ENCODE measurements around the gene CCN6. TPM values are rescaled to one million over a fixed set of nuclear protein-coding genes. Genes with fewer than 3 reads are reported as not detected.
A peak's percentile ranks its signal among the peaks of the same experiment; 100 is the strongest.
"Not testable (repeated sequence)": the region's sequence is repeated elsewhere in the genome, so short reads cannot be mapped to it uniquely, and the experiment has no call there.

Gene CCN6
- total and polyA plus RNA-seq, 11 donors: not detected

DNA sequence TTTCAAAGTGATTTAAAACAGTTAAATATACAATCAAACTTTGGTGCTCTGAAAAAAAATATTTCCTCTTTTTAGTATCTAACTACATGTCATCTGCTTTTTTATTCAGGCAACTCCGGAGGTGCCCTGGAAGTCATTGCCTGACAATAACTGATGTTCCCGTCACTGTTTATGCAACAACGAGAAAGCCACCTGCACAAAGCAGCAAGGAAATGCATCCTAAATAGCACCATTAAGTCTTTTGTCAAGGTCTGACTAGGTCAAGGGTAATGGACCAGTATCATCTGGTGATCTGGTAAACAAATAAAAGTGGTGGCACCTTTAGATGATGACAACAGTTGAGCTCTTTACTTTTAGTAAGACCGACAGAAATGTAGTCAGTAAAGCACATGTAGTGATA is 46.7 kb downstream of the CCN6 start:
- Histone ChIP-seq H3K4me3 (no peak overlapping the region), H3K27me3 (no peaks in the 10 kb centered on the region), H3K27ac (peak overlapping the region in 3 of 12 donors; percentile 0 to 24 (median 10)), H3K4me1 (peaks cover 0 to 14% (median 0%) of the 10 kb centered on the region in 12 donors), H3K9me3 (peaks cover 0 to 4% (median 0%) of the 10 kb centered on the region in 12 donors), H3K36me3 (peaks cover 0 to 47% (median 10%) of the 10 kb centered on the region in 9 donors)
- intact Hi-C loops (cut with DNase I): no loop called here
- WGBS, 4 donors: 59 to 71% (median 65%) methylated on average over 4 of the region's 4 CpGs
- ATAC-seq: peak in 2 of 4 donors; percentile 24 to 83
- DNase-seq: no peak
- no peak for TF ChIP-seq POLR2A (IDR thresholded peaks at IDR 0.05)
- no peak for TF ChIP-seq CTCF (IDR thresholded peaks at IDR 0.05)

GRCh38 chr6:112106026-112106425 is 52.1 kb downstream of the CCN6 start:
- H3K36me3 ChIP-seq: peaks cover 0 to 72% (median 32%) of the 10 kb centered on the region in 9 donors
- WGBS, 4 donors: 86 to 97% (median 94%) methylated on average over 2 of the region's 2 CpGs
- H3K27me3 ChIP-seq; ATAC-seq; H3K4me3 ChIP-seq; DNase-seq; H3K9me3 ChIP-seq; H3K27ac ChIP-seq; intact Hi-C loops (cut with DNase I): not testable (repeated sequence)
- peaks cover 0 to 13% (median 0%) of the 10 kb centered on the region in 12 donors for H3K4me1 ChIP-seq

DNA sequence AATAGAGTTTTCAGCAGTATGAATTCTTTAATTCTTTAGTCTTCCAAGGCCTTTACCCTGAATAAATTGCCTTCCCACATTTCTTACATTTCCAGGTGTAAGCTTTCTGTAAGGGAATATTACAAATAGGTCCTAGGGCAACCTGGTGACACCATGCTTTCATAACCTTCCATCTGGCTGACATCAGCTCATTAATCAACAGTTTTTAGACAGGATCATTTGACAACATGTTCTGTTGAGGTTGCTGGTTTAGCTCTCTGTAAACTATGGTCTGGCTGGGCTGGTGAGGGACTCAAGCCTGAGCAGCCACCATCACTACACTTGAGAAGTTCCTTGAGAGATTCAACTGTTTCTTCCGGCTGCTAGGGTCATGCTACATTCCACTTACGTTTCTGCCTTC is 52.7 kb downstream of the CCN6 start:
- TF ChIP-seq CTCF (IDR thresholded peaks at IDR 0.05): no peak
- Histone ChIP-seq H3K27ac (no peak overlapping the region), H3K9me3 (peaks cover 0 to 4% (median 0%) of the 10 kb centered on the region in 12 donors), H3K27me3 (no peaks in the 10 kb centered on the region), H3K4me3 (no peak overlapping the region), H3K4me1 (peaks cover 0 to 11% (median 0%) of the 10 kb centered on the region in 12 donors), H3K36me3 (peaks cover 0 to 72% (median 38%) of the 10 kb centered on the region in 9 donors)
- ATAC-seq (peak in 1 of 4 donors; percentile 20), DNase-seq (no peak)
- intact Hi-C loops (cut with DNase I): no loop called here
- WGBS, 4 donors: 68 to 76% (median 69%) methylated on average over 2 of the region's 2 CpGs

DNA sequence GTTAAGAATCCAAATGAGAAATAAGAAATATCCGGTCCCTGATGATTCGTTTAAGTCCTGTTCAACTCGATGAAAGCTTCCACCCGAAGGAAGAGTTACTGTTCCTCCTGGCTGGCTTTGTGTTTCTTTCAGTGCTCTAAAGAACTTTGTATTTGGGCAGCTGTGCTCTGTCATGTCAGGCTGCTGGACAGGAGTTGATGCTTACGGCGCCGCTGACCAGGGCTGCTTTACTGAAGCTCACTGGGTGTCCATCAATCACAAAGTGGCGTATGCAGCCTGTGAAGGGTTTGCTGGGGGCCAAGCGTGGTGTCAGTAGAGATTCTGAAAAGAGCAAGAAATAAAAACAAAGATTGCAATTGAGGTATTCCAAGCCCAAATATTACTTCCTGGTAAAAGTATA is 55.4 kb downstream of the CCN6 start:
- Histone ChIP-seq H3K27me3 (no peaks in the 10 kb centered on the region), H3K9me3 (peaks cover 0 to 4% (median 0%) of the 10 kb centered on the region in 12 donors), H3K27ac (peak overlapping the region in 1 of 12 donors; percentile 33), H3K36me3 (peaks cover 0 to 83% (median 56%) of the 10 kb centered on the region in 9 donors), H3K4me3 (no peak overlapping the region), H3K4me1 (peaks cover 0 to 31% (median 5%) of the 10 kb centered on the region in 12 donors)
- ATAC-seq: peak in 1 of 4 donors; percentile 24
- peak in 1 of 5 donors; percentile 32 for DNase-seq
- TF ChIP-seq POLR2A (IDR thresholded peaks at IDR 0.05): no peak
- TF ChIP-seq CTCF (IDR thresholded peaks at IDR 0.05): no peak
- intact Hi-C loops (cut with DNase I): no loop called here
- 60 to 78% (median 71%) methylated on average over 9 of the region's 9 CpGs for WGBS, 4 donors

GRCh38 chr6:112113431-112113830 is 59.5 kb downstream of the CCN6 start:
- peak in 1 of 4 donors; percentile 62 for ATAC-seq
- Histone ChIP-seq H3K4me1 (peaks cover 0 to 31% (median 5%) of the 10 kb centered on the region in 12 donors), H3K36me3 (peaks cover 0 to 100% (median 73%) of the 10 kb centered on the region in 9 donors), H3K4me3 (no peak overlapping the region), H3K9me3 (no peaks in the 10 kb centered on the region), H3K27me3 (no peaks in the 10 kb centered on the region), H3K27ac (peak overlapping the region in 5 of 12 donors; percentile 3 to 15 (median 14))
- intact Hi-C loops (cut with DNase I): no loop called here
- no peak for TF ChIP-seq POLR2A (IDR thresholded peaks at IDR 0.05)
- no peak for TF ChIP-seq CTCF (IDR thresholded peaks at IDR 0.05)
- DNase-seq: no peak
- 47 to 56% (median 49%) methylated on average over 3 of the region's 3 CpGs for WGBS, 4 donors
